Activated CD8-positive, alpha-beta T cell treated with anti-CD3 and anti-CD28 coated beads, Interleukin-2, amount 10 ng/mL, durations not matched to agents 7 days and 5 days (primary cell): ENCODE measurements around the gene MCM3AP. TPM values are rescaled to one million over a fixed set of nuclear protein-coding genes. Genes with fewer than 3 reads are reported as not detected.

Experiments used
- ATAC-seq: fragments of 150-1000 bp; cut with Tn5 transposase; one replicate; pipeline ENCODE4 v1.10.0; 2021; ENCODE audit warnings: moderate library complexity
- CTCF ChIA-PET: fragments of 350-600 bp; sonication (Branson Sonifier 250); formaldehyde crosslinking; loops from one replicate; lab custom pipeline; 2021; ENCODE audit warnings: antibody characterized with exemption; lab: Charles Lee
- POLR2A ChIA-PET: fragments of 350-600 bp; sonication (Branson Sonifier 250); formaldehyde crosslinking; loops from one replicate; lab custom pipeline; 2021; ENCODE audit warnings: antibody characterized with exemption; lab: Charles Lee
- DNase-seq: peaks from one replicate; pipeline ENCODE4 v3.0.0-alpha.2; 2020
- H3K27ac Mint-ChIP-seq: one replicate; pipeline ENCODE4 v1.8.0; 2021; ENCODE audit warnings: mild to moderate bottlenecking, mixed read lengths
- H3K27me3 Mint-ChIP-seq: one replicate; pipeline ENCODE4 v1.8.0; 2021; ENCODE audit warnings: low read depth, mixed read lengths
- H3K36me3 Mint-ChIP-seq: one replicate; pipeline ENCODE4 v1.8.0; 2021; ENCODE audit warnings: low read depth, mixed read lengths
- H3K4me1 Mint-ChIP-seq: one replicate; pipeline ENCODE4 v1.8.0; 2021; ENCODE audit warnings: low read depth, mixed read lengths
- H3K4me3 Mint-ChIP-seq: one replicate; pipeline ENCODE4 v1.8.0; 2021; ENCODE audit warnings: mild to moderate bottlenecking, mixed read lengths
- H3K9me3 Mint-ChIP-seq: one replicate; pipeline ENCODE4 v1.8.0; 2022; ENCODE audit warnings: mixed read lengths; ENCODE audit not compliant: insufficient read depth
- total RNA-seq, 2 experiments: library from RNA; stranded (reverse); gene quantifications; one replicate each; pipeline ENCODE4 v1.2.3, GENCODE V29; 2021

The MCM3AP gene
- total RNA-seq, 2 experiments from 2014 or later = 106 to 113 TPM

DNA sequence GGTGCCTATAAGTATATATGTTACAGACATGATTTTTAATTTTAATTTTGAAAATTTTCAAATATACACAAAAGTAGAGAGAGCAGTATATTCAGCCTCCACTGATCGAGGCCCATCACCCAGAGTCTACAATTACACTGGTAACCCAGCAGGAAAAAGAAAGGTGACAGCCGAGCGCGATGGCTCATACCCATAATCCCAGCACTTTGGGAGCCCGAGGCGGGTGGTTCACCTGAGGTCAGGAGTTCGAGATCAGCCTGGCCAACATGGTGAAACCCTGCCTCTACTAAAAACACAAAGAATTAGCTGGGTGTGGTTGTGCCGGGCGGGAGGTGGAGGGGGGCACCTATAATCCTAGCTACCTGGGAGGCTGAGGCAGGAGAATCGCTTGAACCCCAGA, 2.1 kb upstream of the MCM3AP start:
- ChIA-PET CTCF (no interaction called here), POLR2A (no interaction called here)
- H3K4me1 Mint-ChIP-seq = peaks cover 59% of the 10 kb centered on the region
- H3K27me3 Mint-ChIP-seq = no peaks in the 10 kb centered on the region
- H3K36me3 Mint-ChIP-seq = peaks cover 53% of the 10 kb centered on the region
- no peak overlapping the region for H3K27ac Mint-ChIP-seq
- DNase-seq (no peak), ATAC-seq (no peak)
- no peaks in the 10 kb centered on the region for H3K9me3 Mint-ChIP-seq
- H3K4me3 Mint-ChIP-seq = no peak overlapping the region

DNA sequence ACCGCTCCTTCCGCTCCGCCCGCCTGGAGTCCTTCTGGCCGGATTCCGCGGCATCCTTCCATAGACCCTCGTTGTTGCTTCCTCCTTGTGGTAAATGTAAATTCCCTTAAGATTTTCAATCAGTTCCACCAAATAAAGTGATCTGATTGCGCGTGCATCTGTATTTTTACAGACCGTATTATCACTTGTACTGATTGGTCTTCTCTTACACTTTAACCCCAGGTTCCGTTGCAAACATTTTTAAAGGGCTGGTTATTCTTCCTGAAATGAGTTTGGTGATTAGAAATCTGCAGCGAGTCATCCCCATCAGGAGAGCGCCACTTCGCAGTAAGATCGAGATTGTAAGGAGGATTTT, 1.2 kb upstream of the MCM3AP start:
- Mint-ChIP-seq H3K36me3 (peaks cover 50% of the 10 kb centered on the region), H3K4me3 (peak overlapping the region; percentile 95), H3K9me3 (no peaks in the 10 kb centered on the region), H3K4me1 (peaks cover 60% of the 10 kb centered on the region), H3K27ac (peak overlapping the region; percentile 96), H3K27me3 (no peaks in the 10 kb centered on the region)
- POLR2A ChIA-PET = interaction anchor here (1.5 to 2.5 kb wide), 2 partner anchors 9 to 36 kb away, joined by 4 to 8 read pairs; partner anchors contain the start of gene C21orf58
- peak; percentile 1 for ATAC-seq
- DNase-seq = no peak
- CTCF ChIA-PET = no interaction called here

DNA sequence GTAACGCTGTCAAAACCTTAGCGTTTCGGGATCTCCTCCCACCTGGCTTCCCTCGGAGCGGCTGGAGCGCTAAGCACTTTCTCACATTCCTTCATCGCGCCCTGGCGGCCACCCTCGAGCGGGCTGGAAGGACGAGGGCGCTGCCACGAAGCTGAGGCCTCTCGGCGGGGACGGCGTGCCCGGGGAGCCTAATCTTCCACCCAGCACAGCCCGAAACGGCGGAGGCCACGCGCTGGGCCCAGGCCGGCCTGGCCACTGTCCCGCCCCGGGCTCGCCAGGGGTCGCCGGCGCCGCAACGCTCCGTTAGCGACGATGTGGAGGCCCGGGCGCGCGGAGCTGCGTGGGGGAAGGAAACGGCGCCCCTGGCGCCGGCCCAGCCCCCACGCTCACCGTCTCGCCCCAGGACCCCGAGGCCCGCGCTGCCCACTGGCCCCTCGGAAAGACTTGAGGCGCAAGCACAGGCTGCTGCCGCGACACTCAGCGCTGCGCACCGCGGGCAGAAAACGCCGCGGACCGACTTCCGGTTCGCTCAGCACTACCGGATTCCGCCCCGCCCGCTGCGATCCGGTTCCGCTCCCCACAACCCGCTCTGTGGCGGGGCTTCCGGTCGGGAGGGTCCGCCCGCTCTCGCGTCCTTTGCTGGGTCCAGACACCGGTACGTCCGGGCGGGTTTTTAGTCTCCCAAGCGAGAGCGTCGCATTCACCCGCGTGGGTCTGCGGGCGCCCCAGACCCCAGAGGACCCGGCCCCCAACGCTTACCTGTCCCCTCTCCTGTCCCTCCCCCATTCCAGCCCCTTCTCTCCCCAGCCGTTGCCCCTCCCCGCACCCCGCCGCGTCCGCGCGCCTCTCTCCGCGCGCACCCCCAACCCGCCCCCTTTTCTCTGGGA, 593 bp upstream of the MCM3AP start, which contains the start of gene YBEY:
TSS of gene YBEY (plus strand) at position 582 of the 887 bp plus-strand sequence. CDS start 572 bp downstream, outside the sequence.
- Mint-ChIP-seq H3K27ac (peak within 1 kb of the TSS; percentile 96), H3K27me3 (no peaks in the 10 kb centered on the region), H3K4me1 (peaks cover 58% of the 10 kb centered on the region), H3K36me3 (peaks cover 47% of the 10 kb centered on the region), H3K9me3 (no peaks in the 10 kb centered on the region), H3K4me3 (peak within 1 kb of the TSS; percentile 95)
- ChIA-PET CTCF (interaction anchor here (1.3 to 3.1 kb wide), 4 partner anchors 11 to 341 kb away, joined by 3 to 21 read pairs (median 4); a partner anchor contains a TSS), POLR2A (interaction anchor here (1.0 to 2.5 kb wide), 5 partner anchors 10 to 313 kb away, joined by 4 to 8 read pairs (median 4); partner anchors contain the start of gene C21orf58)
- ATAC-seq (peak; percentile 88), DNase-seq (peak; percentile 92)

DNA sequence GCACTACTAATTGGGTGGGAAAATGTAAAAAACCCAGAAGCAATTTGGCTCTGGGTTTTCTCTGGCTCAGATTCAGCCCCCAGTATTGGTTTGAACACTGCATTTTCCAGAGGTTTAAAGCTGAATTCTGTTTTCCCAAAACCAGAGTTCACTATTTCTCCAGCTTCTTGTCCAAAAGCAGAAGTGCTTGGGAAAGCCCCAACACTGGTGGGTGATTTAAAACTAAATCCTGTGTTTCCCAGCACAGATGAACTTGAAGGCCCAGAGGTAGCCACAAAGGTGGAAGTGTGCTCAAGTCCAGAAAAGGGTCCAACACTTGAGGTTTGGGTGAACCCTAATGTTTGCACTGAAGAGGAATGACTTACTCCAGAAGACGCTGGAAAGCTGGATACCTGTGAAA, 678 bp downstream of the MCM3AP start:
- ChIA-PET CTCF (interaction anchor here (0.8 to 3.1 kb wide), 8 partner anchors 10 to 342 kb away, joined by 3 to 21 read pairs (median 4); a partner anchor contains a TSS), POLR2A (interaction anchor here (0.7 to 2.5 kb wide), 6 partner anchors 13 to 311 kb away, joined by 3 to 8 read pairs (median 4); partner anchors contain the start of gene C21orf58)
- no peaks in the 10 kb centered on the region for H3K9me3 Mint-ChIP-seq
- H3K4me1 Mint-ChIP-seq = peaks cover 56% of the 10 kb centered on the region
- peak overlapping the region; percentile 95 for H3K4me3 Mint-ChIP-seq
- DNase-seq (no peak), ATAC-seq (no peak)
- H3K27ac Mint-ChIP-seq = no peak overlapping the region
- H3K27me3 Mint-ChIP-seq = no peaks in the 10 kb centered on the region
- peaks cover 53% of the 10 kb centered on the region for H3K36me3 Mint-ChIP-seq

DNA sequence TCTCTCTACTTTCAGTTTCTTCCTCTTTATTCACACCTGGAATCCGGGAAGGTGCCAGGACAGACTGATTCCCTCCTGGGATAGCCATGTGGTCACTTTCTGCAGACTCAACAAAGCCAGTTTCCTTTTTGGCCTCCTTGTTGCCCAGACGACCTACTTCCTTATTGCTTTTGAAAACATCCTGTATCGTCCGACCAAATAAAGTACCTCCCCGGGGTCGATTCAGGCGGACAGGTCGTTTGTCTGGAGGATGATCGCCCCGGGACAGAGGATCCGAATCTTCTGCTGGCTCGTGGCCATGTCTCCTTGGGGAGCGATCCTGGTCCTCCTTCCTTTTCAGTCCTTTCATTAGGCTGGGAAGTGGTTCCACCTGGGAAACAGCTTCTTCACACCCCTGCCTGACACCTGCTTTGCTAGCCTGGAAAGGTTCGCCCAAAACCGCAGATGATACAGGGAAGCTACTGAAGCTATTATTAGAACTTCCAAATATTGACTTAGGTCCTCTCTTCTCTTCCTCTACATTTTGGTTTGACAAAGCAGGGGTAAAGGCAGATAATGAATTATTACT, 1.2 kb downstream of the MCM3AP start:
- DNase-seq (no peak), ATAC-seq (no peak)
- Mint-ChIP-seq H3K4me1 (peaks cover 54% of the 10 kb centered on the region), H3K36me3 (peaks cover 56% of the 10 kb centered on the region), H3K9me3 (no peaks in the 10 kb centered on the region), H3K27ac (peak overlapping the region; percentile 62), H3K4me3 (peak overlapping the region; percentile 95), H3K27me3 (no peaks in the 10 kb centered on the region)
- CTCF ChIA-PET = interaction anchor here (0.9 to 3.1 kb wide), 5 partner anchors 9 to 342 kb away, joined by 3 to 21 read pairs (median 4); no protein-coding TSS in a partner anchor
- POLR2A ChIA-PET = interaction anchor here (0.7 to 2.5 kb wide), 4 partner anchors 13 to 54 kb away, joined by 3 to 8 read pairs (median 3); partner anchors contain the start of gene C21orf58

DNA sequence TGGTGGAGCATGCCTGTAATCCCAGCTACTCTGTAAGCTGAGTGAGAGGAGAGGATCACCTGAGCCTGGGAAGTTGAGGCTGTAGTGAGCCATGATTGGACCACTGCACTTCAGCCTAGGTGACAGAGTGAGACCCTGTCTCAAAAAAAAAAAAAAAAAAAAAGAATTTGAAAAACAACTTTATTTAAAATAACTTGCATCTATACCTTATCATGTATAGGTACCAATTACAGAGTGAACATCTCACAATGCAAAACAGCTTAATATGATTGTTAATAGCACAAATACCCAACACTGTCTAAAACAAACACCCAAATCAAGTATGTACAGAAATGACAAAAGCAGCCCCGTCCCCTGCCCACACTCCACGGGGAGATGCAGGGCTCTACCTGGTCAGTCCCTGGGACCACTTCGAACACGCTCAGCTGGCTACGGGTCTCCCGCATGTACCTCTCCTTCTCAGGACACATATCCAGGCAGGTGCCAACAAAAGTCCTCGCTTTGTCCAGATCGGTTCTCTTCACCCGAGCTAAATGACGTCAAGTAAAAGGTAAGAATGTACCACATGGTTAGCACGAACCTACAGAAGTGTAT, 10.5 kb downstream of the MCM3AP start:
- ChIA-PET POLR2A (interaction anchor here (1.1 kb wide), 1 partner anchor 25 kb away, joined by 3 read pairs; no protein-coding TSS in a partner anchor), CTCF (interaction anchor here (0.9 kb wide), 2 partner anchors 10 to 131 kb away, joined by 3 to 4 read pairs; partner anchors contain the start of gene MCM3AP)
- Mint-ChIP-seq H3K27me3 (no peaks in the 10 kb centered on the region), H3K4me1 (no peaks in the 10 kb centered on the region), H3K9me3 (no peaks in the 10 kb centered on the region), H3K4me3 (no peak overlapping the region), H3K36me3 (peaks cover 66% of the 10 kb centered on the region), H3K27ac (no peak overlapping the region)
- ATAC-seq (no peak), DNase-seq (no peak)

DNA sequence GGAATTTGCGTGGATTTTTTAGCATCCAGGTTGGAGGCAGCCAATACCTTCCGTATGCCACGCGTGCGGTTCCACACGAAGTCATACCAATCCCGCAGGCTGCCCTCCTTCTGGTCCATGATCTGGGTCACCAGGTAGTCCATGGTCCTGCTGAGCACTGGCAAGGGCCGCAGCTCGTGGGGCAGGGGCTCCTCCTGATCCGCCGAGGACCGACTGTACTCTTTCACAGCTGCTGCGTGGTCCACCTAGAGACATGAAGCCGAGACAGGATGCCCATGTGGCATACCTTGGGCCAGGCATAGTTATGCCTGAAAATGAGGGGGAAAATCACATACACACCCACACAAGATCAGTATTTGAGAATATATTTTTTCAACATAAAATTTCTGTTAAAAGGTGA, 12.1 kb downstream of the MCM3AP start:
- H3K36me3 Mint-ChIP-seq = peaks cover 58% of the 10 kb centered on the region
- H3K9me3 Mint-ChIP-seq = no peaks in the 10 kb centered on the region
- H3K4me3 Mint-ChIP-seq = no peak overlapping the region
- DNase-seq (no peak), ATAC-seq (no peak)
- no peak overlapping the region for H3K27ac Mint-ChIP-seq
- no peaks in the 10 kb centered on the region for H3K4me1 Mint-ChIP-seq
- no peaks in the 10 kb centered on the region for H3K27me3 Mint-ChIP-seq
- ChIA-PET CTCF (interaction anchor here (1.0 kb wide), 1 partner anchor 300 kb away, joined by 3 read pairs; no protein-coding TSS in a partner anchor), POLR2A (no interaction called here)

DNA sequence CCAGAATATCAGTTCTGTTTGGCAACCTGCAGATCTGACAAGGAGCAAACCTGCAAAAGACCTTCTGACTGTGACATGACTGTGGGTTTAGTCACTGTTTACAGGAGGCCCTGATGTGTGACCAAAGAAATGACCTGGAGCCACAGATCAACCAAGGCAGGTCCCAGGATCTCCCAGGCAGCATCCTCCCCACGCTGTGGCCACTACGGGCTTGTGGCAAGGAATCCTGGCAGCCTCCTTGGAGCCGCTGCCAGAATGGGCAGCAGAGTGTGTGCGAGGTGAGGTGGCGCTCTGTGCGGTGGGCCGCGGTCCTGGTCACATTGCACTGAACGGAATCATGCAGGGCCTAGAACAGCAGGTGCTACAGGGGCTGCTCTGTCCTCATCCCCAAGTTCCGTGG, 15.9 kb downstream of the MCM3AP start:
- Mint-ChIP-seq H3K4me1 (no peaks in the 10 kb centered on the region), H3K36me3 (peaks cover 59% of the 10 kb centered on the region), H3K27me3 (no peaks in the 10 kb centered on the region), H3K27ac (no peak overlapping the region), H3K9me3 (no peaks in the 10 kb centered on the region), H3K4me3 (no peak overlapping the region)
- ChIA-PET POLR2A (no interaction called here), CTCF (no interaction called here)
- ATAC-seq (no peak), DNase-seq (no peak)

DNA sequence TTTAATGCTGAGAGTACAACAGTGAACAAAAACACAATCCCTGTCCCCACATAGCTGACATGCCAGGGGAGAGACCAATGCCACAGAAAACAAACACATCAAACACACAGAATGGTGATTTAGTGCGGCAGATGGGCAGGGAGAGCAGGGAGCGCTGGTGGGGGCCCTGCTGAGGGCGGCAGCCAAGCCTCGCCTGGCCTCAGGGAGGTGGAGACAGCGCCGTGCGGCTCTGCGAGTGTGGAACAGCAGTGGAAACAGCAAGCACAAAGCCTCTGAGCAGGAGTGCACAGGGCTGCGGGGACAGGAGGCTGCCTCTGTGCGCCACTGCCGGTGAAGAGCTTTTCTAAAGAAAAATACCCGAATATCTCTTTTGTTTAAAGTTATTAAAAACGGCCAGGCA, 17.0 kb downstream of the MCM3AP start:
- DNase-seq (no peak), ATAC-seq (no peak)
- H3K4me3 Mint-ChIP-seq = no peak overlapping the region
- no peak overlapping the region for H3K27ac Mint-ChIP-seq
- ChIA-PET POLR2A (no interaction called here), CTCF (no interaction called here)
- H3K4me1 Mint-ChIP-seq = no peaks in the 10 kb centered on the region
- H3K27me3 Mint-ChIP-seq = no peaks in the 10 kb centered on the region
- H3K9me3 Mint-ChIP-seq = no peaks in the 10 kb centered on the region
- peaks cover 56% of the 10 kb centered on the region for H3K36me3 Mint-ChIP-seq

DNA sequence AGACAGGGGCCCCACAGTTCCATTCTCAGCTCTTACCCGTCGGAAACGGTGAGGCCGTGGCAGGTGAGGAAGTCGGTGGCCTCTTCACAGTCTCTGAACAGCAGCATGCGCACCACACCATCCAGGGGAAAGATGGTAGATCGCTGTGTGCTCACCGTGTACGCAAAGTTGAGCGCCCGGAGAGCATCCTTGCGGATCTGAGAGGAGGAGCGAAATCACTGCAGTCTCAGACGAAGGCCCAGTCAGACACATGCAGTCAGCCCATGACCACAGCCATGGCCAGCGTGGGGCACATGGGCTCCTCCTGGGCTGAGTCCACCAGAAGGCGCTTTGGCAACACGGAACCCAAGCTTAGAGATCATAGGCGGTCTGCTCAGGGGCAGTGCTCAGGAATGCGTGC, 18.5 kb downstream of the MCM3AP start:
- POLR2A ChIA-PET = no interaction called here
- ATAC-seq (no peak), DNase-seq (no peak)
- Mint-ChIP-seq H3K27ac (peak overlapping the region; percentile 34), H3K27me3 (no peaks in the 10 kb centered on the region), H3K9me3 (no peaks in the 10 kb centered on the region), H3K36me3 (peaks cover 47% of the 10 kb centered on the region), H3K4me1 (no peaks in the 10 kb centered on the region), H3K4me3 (no peak overlapping the region)
- CTCF ChIA-PET = no interaction called here

DNA sequence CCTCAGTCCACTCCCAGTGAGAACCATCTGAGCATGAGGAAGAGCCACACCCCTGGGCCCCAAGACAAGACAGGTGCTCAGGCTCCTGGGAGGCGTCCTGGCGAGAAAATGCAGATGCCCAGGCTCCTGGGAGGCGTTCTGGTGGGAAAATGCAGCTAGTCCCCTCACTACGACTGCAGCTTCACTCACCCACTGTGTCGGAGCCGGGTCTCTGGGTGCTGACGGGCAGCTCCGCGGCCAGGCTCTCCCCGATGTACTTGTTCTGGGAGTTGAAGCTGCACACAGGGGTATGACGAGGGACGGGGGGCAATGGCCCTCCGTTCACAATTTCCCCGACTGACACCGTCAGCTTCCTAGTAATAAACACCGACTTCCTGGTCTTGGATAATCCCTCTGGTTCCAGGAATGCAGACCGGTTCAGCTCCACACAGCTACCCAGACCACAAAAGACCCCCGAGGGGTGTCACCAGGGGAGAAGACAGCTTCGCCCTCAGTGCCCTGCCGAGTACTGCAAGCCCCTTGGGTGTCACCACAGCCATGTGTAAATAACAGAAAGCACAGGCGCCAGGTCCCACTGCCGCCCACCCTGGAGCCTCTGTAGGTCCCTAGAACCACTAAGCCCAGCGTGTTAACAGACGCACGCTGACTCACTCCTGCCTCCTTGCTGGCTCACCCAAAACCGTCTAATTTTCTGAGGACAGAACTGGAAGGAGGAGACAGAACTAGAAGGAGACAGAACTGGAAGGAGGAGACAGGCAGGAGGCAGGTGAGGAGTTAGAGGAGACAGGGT, 19.5 kb downstream of the MCM3AP start:
- no peak for ATAC-seq
- no peak overlapping the region for H3K27ac Mint-ChIP-seq

More for the DNA sequence above, 19.5 kb downstream of the MCM3AP start:
- no peak overlapping the region for H3K4me3 Mint-ChIP-seq
- no peaks in the 10 kb centered on the region for H3K4me1 Mint-ChIP-seq
- no peaks in the 10 kb centered on the region for H3K9me3 Mint-ChIP-seq
- ChIA-PET CTCF (no interaction called here), POLR2A (interaction anchor here (0.6 kb wide), 1 partner anchor 402 kb away, joined by 3 read pairs; no protein-coding TSS in a partner anchor)
- H3K27me3 Mint-ChIP-seq = no peaks in the 10 kb centered on the region
- no peak for DNase-seq
- peaks cover 49% of the 10 kb centered on the region for H3K36me3 Mint-ChIP-seq
